T-cell (primary cell): ENCODE data around the gene TGIF1. TPM values are rescaled to one million over a fixed set of nuclear protein-coding genes. Genes with fewer than 3 reads are reported as not detected.
"Not testable (repeated sequence)": the region's sequence is repeated elsewhere in the genome, so short reads cannot be mapped to it uniquely, and the experiment has no call there.

Experiments
- ATAC-seq, 4 experiments: fragments of 200-7000 bp in 3 of 4; fragments of 150-1000 bp in 1 of 4; cut with Tn5 transposase; replicated peaks in 1 of 4; 1 replicate in 3 of 4; 2 replicates in 1 of 4; pipeline ENCODE4 v1.10.0; 2021; ENCODE audit warnings: moderate library complexity in 3 of 4, mild to moderate bottlenecking in 2 of 4, moderate number of reproducible peaks in 1 of 4
- CTCF ChIA-PET, 2 donors: fragments of 300-600 bp; sonication (Branson Sonifier 250); formaldehyde crosslinking; loops; one replicate each; lab custom pipeline; 2022; ENCODE audit warnings: antibody characterized with exemption in 2 of 2; lab: Charles Lee
- POLR2A ChIA-PET, 2 donors: fragments of 300-600 bp; sonication (Branson Sonifier 250); formaldehyde crosslinking; loops; one replicate each; lab custom pipeline; 2022; ENCODE audit warnings: antibody characterized with exemption in 2 of 2; lab: Charles Lee
- DNase-seq, 35 experiments: peaks; one replicate each; pipeline versions ENCODE4 v3.0.0 to v3.0.0-alpha.2; 2013 to 2023
- H3K27ac ChIP-seq: one replicate; pipeline ENCODE4 v1.5.1; 2013; ENCODE audit warnings: low read length
- H3K27me3 ChIP-seq, 2 experiments: replicated peaks in 1 of 2; 1 replicate in 1 of 2; 2 replicates in 1 of 2; pipeline versions ENCODE4 v1.6.1 to v1.7.0; 2013; ENCODE audit warnings: low read length in 1 of 2, mixed read lengths in 1 of 2; ENCODE audit not compliant: control insufficient read depth in 2 of 2, insufficient read depth in 2 of 2; ENCODE audit errors: extremely low read depth in 1 of 2
- H3K36me3 ChIP-seq, 2 donors: 1 replicate in 1 of 2; 2 replicates in 1 of 2; pipeline versions ENCODE4 v1.6.1 to v1.7.0; 2013; ENCODE audit warnings: low read length in 1 of 2; ENCODE audit not compliant: control insufficient read depth in 2 of 2, insufficient read depth in 1 of 2; ENCODE audit errors: extremely low read depth in 1 of 2
- H3K4me1 ChIP-seq, 2 experiments: 1 replicate in 1 of 2; 2 replicates in 1 of 2; pipeline versions ENCODE4 v1.6.1 to v1.7.0; 2013; ENCODE audit warnings: low read length in 2 of 2, mixed read lengths in 1 of 2; ENCODE audit not compliant: insufficient read depth in 2 of 2, control insufficient read depth in 1 of 2; ENCODE audit errors: extremely low read depth in 1 of 2
- H3K4me3 ChIP-seq, 2 donors: 1 replicate in 1 of 2; 2 replicates in 1 of 2; pipeline versions ENCODE4 v1.5.1 to v1.7.0; 2013; ENCODE audit warnings: mild to moderate bottlenecking in 2 of 2, low read length in 1 of 2, moderate library complexity in 1 of 2; ENCODE audit not compliant: control insufficient read depth in 1 of 2; ENCODE audit errors: extremely low read depth in 1 of 2
- H3K9me3 ChIP-seq: 2 replicates; pipeline ENCODE4 v1.7.0; 2013
- H3K27ac Mint-ChIP-seq, 2 donors: one replicate each; pipeline ENCODE4 v1.8.0; 2020 to 2021; ENCODE audit warnings: mild to moderate bottlenecking in 2 of 2, mixed read lengths in 2 of 2
- H3K27me3 Mint-ChIP-seq, 2 donors: one replicate each; pipeline ENCODE4 v1.8.0; 2021 to 2022; ENCODE audit warnings: mixed read lengths in 2 of 2
- H3K36me3 Mint-ChIP-seq: one replicate; pipeline ENCODE4 v1.8.0; 2021; ENCODE audit warnings: mixed read lengths
- H3K4me1 Mint-ChIP-seq, 3 donors: one replicate each; pipeline ENCODE4 v1.8.0; 2020 to 2022; ENCODE audit warnings: mixed read lengths in 3 of 3, mild to moderate bottlenecking in 1 of 3
- H3K4me3 Mint-ChIP-seq, 3 donors: one replicate each; pipeline ENCODE4 v1.8.0; 2020 to 2022; ENCODE audit warnings: mild to moderate bottlenecking in 3 of 3, mixed read lengths in 3 of 3, moderate library complexity in 3 of 3
- H3K9me3 Mint-ChIP-seq, 3 donors: one replicate each; pipeline ENCODE4 v1.8.0; 2020 to 2022; ENCODE audit warnings: mixed read lengths in 3 of 3
- WGBS: methylation state at CpG from one replicate; pipeline ENCODE4 v1.1.5; 2013; ENCODE audit warnings: missing lambda C conversion rate; ENCODE audit not compliant: insufficient coverage; 5-methylcytosine and 5-hydroxymethylcytosine counted together
- total RNA-seq, 35 experiments: library from RNA in 6 of 35; stranded (reverse) in 6 of 35; fragments of 120-200 nt in 1 of 35; gene quantifications; one replicate each; pipeline versions ENCODE4 v1.2.1 to v1.2.4 and lab custom pipeline; 2013 to 2026

The TGIF1 gene
- total RNA-seq, 5 donors from 2014 or later (not counting 1 experiment from before 2014, with no cell fraction given) = 40.5 to 90.5 (median 81.8) TPM

DNA sequence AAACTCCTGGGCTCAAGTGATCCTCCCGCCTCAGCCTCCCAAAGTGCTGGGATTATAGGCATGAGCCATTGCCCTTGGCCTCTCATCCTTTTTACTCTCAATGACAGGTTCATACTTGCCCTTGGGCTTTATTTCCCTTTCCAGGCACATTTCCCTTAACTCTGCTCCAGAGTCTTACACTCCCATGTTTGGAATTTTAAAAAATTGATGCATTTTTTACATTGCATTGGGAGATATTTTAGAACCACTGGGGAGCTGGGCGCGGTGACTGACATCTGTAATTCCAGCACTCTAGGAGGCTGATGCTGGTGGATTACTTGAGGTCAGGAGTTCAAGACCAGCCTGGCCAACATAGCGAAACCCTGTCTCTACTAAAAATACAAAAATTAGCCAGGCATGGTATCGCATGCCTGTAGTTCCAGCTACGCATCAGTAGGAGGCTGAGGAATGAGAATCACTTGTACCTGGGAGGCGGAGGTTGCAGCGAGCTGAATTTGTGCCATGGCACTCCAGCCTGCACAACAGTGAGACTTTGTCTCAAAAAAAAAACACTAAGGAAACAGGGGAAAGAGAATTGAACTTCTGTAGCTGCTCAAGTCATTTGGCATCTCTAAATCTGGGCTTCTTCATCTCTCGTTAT, 18.2 kb downstream of the TGIF1 start:
- no peak overlapping the region for H3K27ac Mint-ChIP-seq
- CTCF ChIA-PET = interaction anchor here (0.5 to 0.6 kb wide), 2 partner anchors 21 to 147 kb away, joined by 3 to 4 read pairs; no protein-coding TSS in a partner anchor

GRCh38 chr18:3468833-3469232, 18.9 kb downstream of the TGIF1 start:
- POLR2A ChIA-PET = no interaction called here

More for the DNA sequence above, 18.2 kb downstream of the TGIF1 start:
- no peaks in the 10 kb centered on the region for H3K9me3 Mint-ChIP-seq
- no peak for ATAC-seq
- peaks cover 16 to 21% (median 19%) of the 10 kb centered on the region in 3 donors for H3K4me1 Mint-ChIP-seq
- DNase-seq = no peak
- Histone ChIP-seq H3K9me3 (no peaks in the 10 kb centered on the region), H3K27ac (no peak overlapping the region), H3K4me1 (peaks cover 12 to 13% of the 10 kb centered on the region in 2 experiments), H3K27me3 (no peaks in the 10 kb centered on the region), H3K36me3 (no peaks in the 10 kb centered on the region), H3K4me3 (no peak overlapping the region)
- no peaks in the 10 kb centered on the region for H3K27me3 Mint-ChIP-seq
- no peak overlapping the region for H3K4me3 Mint-ChIP-seq
- 100% methylated on average over 1 of the region's 9 CpGs for WGBS
- POLR2A ChIA-PET = interaction anchor here in 1 of 2 donors (0.5 to 0.7 kb wide), 3 partner anchors 46 to 571 kb away, joined by 4 read pairs; no protein-coding TSS in a partner anchor
- no peaks in the 10 kb centered on the region for H3K36me3 Mint-ChIP-seq

DNA sequence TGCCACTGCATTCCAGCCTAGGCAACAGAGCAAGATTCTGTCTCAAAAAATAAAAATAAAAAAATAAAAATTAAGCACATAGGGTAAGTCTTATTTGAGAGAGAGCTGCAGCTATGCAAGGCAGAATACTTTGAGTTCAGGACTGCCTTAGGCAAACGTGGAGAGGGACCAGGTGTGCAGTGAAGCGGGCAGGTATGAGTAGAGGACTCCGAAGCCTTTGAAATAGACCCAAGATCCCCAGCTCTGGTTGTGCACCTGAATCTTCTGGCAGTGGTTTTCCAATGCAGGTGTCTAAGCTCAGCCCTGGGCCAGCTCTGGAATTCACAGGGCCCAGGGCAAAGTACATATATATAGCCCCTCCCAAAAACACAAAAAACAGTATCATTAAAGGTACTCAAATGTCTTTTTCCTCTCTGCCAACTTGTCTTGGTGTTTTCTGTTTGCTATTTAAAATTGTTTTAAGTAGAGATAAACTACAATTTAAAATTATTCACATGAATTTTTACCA, 21.2 kb downstream of the TGIF1 start:
- Mint-ChIP-seq H3K9me3 (peaks cover 0 to 4% (median 0%) of the 10 kb centered on the region in 3 donors), H3K27ac (no peak overlapping the region), H3K27me3 (no peaks in the 10 kb centered on the region), H3K36me3 (peaks cover 3% of the 10 kb centered on the region), H3K4me3 (no peak overlapping the region), H3K4me1 (peaks cover 13 to 19% (median 16%) of the 10 kb centered on the region in 3 donors)
- ChIA-PET POLR2A (no interaction called here), CTCF (interaction anchor here (0.5 to 1.2 kb wide), 2 partner anchors 75 to 145 kb away, joined by 3 to 5 read pairs; no protein-coding TSS in a partner anchor)
- Histone ChIP-seq H3K9me3 (no peaks in the 10 kb centered on the region), H3K27me3 (no peaks in the 10 kb centered on the region), H3K27ac (no peak overlapping the region), H3K4me3 (no peak overlapping the region), H3K4me1 (peaks cover 11 to 13% of the 10 kb centered on the region in 2 experiments), H3K36me3 (no peaks in the 10 kb centered on the region)
- DNase-seq (no peak), ATAC-seq (no peak)
- WGBS = 98% methylated on average over 3 of the region's 3 CpGs

More at GRCh38 chr18:3468833-3469232, 18.9 kb downstream of the TGIF1 start:
- 96% methylated on average over 3 of the region's 8 CpGs for WGBS
- CTCF ChIA-PET = interaction anchor here in 1 of 2 donors (0.7 kb wide), 1 partner anchor 55 kb away, joined by 3 read pairs; no protein-coding TSS in a partner anchor
- no peak overlapping the region for H3K27ac ChIP-seq
- H3K4me3 Mint-ChIP-seq = no peak overlapping the region
- DNase-seq (no peak), ATAC-seq (no peak)
- peaks cover 13 to 15% of the 10 kb centered on the region in 2 experiments for H3K4me1 ChIP-seq
- no peaks in the 10 kb centered on the region for H3K36me3 ChIP-seq
- H3K9me3 ChIP-seq = no peaks in the 10 kb centered on the region
- H3K9me3 Mint-ChIP-seq = no peaks in the 10 kb centered on the region
- peaks cover 16 to 24% (median 21%) of the 10 kb centered on the region in 3 donors for H3K4me1 Mint-ChIP-seq
- no peak overlapping the region for H3K27ac Mint-ChIP-seq
- H3K36me3 Mint-ChIP-seq = no peaks in the 10 kb centered on the region
- H3K4me3 ChIP-seq = no peak overlapping the region
- no peaks in the 10 kb centered on the region for H3K27me3 ChIP-seq
- no peaks in the 10 kb centered on the region for H3K27me3 Mint-ChIP-seq

- H3K36me3 Mint-ChIP-seq, H3K9me3 Mint-ChIP-seq, ATAC-seq, H3K4me3 Mint-ChIP-seq, H3K4me1 ChIP-seq, H3K27me3 ChIP-seq, H3K27ac ChIP-seq, H3K27ac Mint-ChIP-seq, H3K9me3 ChIP-seq, CTCF ChIA-PET, POLR2A ChIA-PET, DNase-seq, H3K4me1 Mint-ChIP-seq, H3K36me3 ChIP-seq, H3K4me3 ChIP-seq, H3K27me3 Mint-ChIP-seq: not testable (repeated sequence)
- WGBS = 92% methylated on average over 2 of the region's 3 CpGs
These were observed 22.1 kb downstream of the TGIF1 start for GRCh38 chr18:3472121-3472520.

- ATAC-seq = no peak
- H3K9me3 Mint-ChIP-seq = peaks cover 0 to 4% (median 0%) of the 10 kb centered on the region in 3 donors
- peak overlapping the region in 1 of 2 donors; percentile 36 for H3K27ac Mint-ChIP-seq
- no peaks in the 10 kb centered on the region for H3K27me3 Mint-ChIP-seq
- Histone ChIP-seq H3K9me3 (no peaks in the 10 kb centered on the region), H3K4me3 (no peak overlapping the region), H3K27me3 (no peaks in the 10 kb centered on the region), H3K4me1 (peaks cover 0 to 6% of the 10 kb centered on the region in 2 experiments), H3K27ac (no peak overlapping the region), H3K36me3 (no peaks in the 10 kb centered on the region)
- H3K4me1 Mint-ChIP-seq = peaks cover 0 to 7% (median 4%) of the 10 kb centered on the region in 3 donors
- ChIA-PET CTCF (interaction anchor here in 1 of 2 donors (0.6 to 1.3 kb wide), 3 partner anchors 14 to 98 kb away, joined by 4 to 8 read pairs (median 8); no protein-coding TSS in a partner anchor), POLR2A (no interaction called here)
- DNase-seq = no peak
- H3K4me3 Mint-ChIP-seq = no peak overlapping the region
- 74% methylated on average over 6 of the region's 18 CpGs for WGBS
- H3K36me3 Mint-ChIP-seq = peaks cover 3% of the 10 kb centered on the region
These were observed 22.9 kb downstream of the TGIF1 start for GRCh38 chr18:3472681-3473544.
